Stimulated activated CD4-positive, alpha-beta T cell treated with anti-CD3 and anti-CD28 coated beads, Interleukin-12 subunit alpha, Interleukin-12 subunit beta, amount 100 ng/mL, for 24 hours (primary cell): ENCODE data around the gene PPP2R1A.

ENCODE experiments used
- DNase-seq, 2 experiments: peaks; one replicate each; pipeline ENCODE4 v3.0.0-alpha.2; 2020; ENCODE audit warnings: low read depth in 2 of 2

Gene PPP2R1A

GRCh38 chr19:52189735-52190486, at the start of gene PPP2R1A:
TSS of gene PPP2R1A (plus strand) at chr19:52190052. CDS start at chr19:52190097, 45 bp downstream.
- peak; percentile 92 to 94 for DNase-seq

GRCh38 chr19:52141203-52141602, 48.6 kb upstream of the PPP2R1A start:
- no peak for DNase-seq

GRCh38 chr19:52142001-52142595, 47.8 kb upstream of the PPP2R1A start:
- no peak for DNase-seq

GRCh38 chr19:52148256-52148655, 41.6 kb upstream of the PPP2R1A start:
- DNase-seq, result no peak

GRCh38 chr19:52155596-52156359, 34.1 kb upstream of the PPP2R1A start:
- DNase-seq, result no peak

- DNase-seq, result no peak
Observed at GRCh38 chr19:52170304-52170703, 19.5 kb upstream of the PPP2R1A start.

GRCh38 chr19:52170863-52171320, 19.0 kb upstream of the PPP2R1A start:
- no peak for DNase-seq

- DNase-seq, result peak; percentile 71 to 87
Observed at GRCh38 chr19:52171321-52172169, 18.3 kb upstream of the PPP2R1A start, which contains the start of gene ZNF836. TSS of gene ZNF836 (minus strand) at chr19:52171621. CDS start at chr19:52168072, 3,549 bp downstream.

GRCh38 chr19:52172347-52172746, 17.5 kb upstream of the PPP2R1A start:
- DNase-seq, result no peak

- no peak for DNase-seq
Observed at GRCh38 chr19:52176574-52176973, 13.3 kb upstream of the PPP2R1A start.

- DNase-seq, result no peak
Observed at GRCh38 chr19:52187407-52187806, 2.4 kb upstream of the PPP2R1A start.

GRCh38 chr19:52188822-52189734, 774 bp upstream of the PPP2R1A start:
- no peak for DNase-seq

GRCh38 chr19:52190487-52191293, 838 bp downstream of the PPP2R1A start:
- DNase-seq, result no peak

- no peak for DNase-seq
Observed at GRCh38 chr19:52191389-52191788, 1.5 kb downstream of the PPP2R1A start.

- DNase-seq, result no peak
Observed at GRCh38 chr19:52191951-52192350, 2.1 kb downstream of the PPP2R1A start.

- DNase-seq, result no peak
Observed at GRCh38 chr19:52196256-52196967, 6.6 kb downstream of the PPP2R1A start.

GRCh38 chr19:52197964-52198363, 8.1 kb downstream of the PPP2R1A start:
- DNase-seq, result no peak

GRCh38 chr19:52198678-52199077, 8.8 kb downstream of the PPP2R1A start:
- no peak for DNase-seq

GRCh38 chr19:52200044-52200443, 10.2 kb downstream of the PPP2R1A start:
- DNase-seq, result no peak
